Ectodermal cell (in vitro differentiated cells): ENCODE results near the gene SCN3A.

Experiments used
- H3K27ac ChIP-seq: 2 replicates; pipeline ENCODE4 v1.7.0; 2013; ENCODE audit warnings: mild to moderate bottlenecking, low read depth, low read length; ENCODE audit not compliant: insufficient read depth, poor library complexity, severe bottlenecking
- H3K27me3 ChIP-seq: 2 replicates; pipeline ENCODE4 v1.7.0; 2013; ENCODE audit warnings: mild to moderate bottlenecking, low read length; ENCODE audit not compliant: insufficient read depth, control insufficient read depth, poor library complexity, severe bottlenecking
- H3K36me3 ChIP-seq: one replicate; pipeline ENCODE4 v1.7.0; 2013; ENCODE audit warnings: low read length; ENCODE audit not compliant: control insufficient read depth, insufficient read depth
- H3K4me1 ChIP-seq: one replicate; pipeline ENCODE4 v1.7.0; 2013; ENCODE audit warnings: low read length; ENCODE audit not compliant: control insufficient read depth, insufficient read depth
- H3K4me3 ChIP-seq: 2 replicates; pipeline ENCODE4 v1.7.0; 2013; ENCODE audit warnings: low read depth, low read length, control low read depth; ENCODE audit not compliant: insufficient read depth
- H3K9me3 ChIP-seq: 2 replicates; pipeline ENCODE4 v1.7.0; 2013; ENCODE audit warnings: mild to moderate bottlenecking, low read length, moderate library complexity; ENCODE audit not compliant: control insufficient read depth
- WGBS, 2 experiments: methylation state at CpG; one replicate each; pipeline ENCODE4 v1.1.7; 2013; ENCODE audit warnings: missing lambda C conversion rate in 2 of 2; 5-methylcytosine and 5-hydroxymethylcytosine counted together

The SCN3A gene

GRCh38 chr2:165155152-165155551 lies 48.7 kb downstream of the SCN3A start:
- Histone ChIP-seq H3K36me3 (no peaks in the 10 kb centered on the region), H3K27ac (no peak overlapping the region), H3K4me1 (no peaks in the 10 kb centered on the region), H3K4me3 (no peak overlapping the region), H3K9me3 (no peaks in the 10 kb centered on the region), H3K27me3 (no peaks in the 10 kb centered on the region)
- 80 to 95% methylated on average over 2 of the region's 2 CpGs for WGBS, 2 experiments

GRCh38 chr2:165149439-165149838 lies 54.4 kb downstream of the SCN3A start:
- Histone ChIP-seq H3K36me3 (no peaks in the 10 kb centered on the region), H3K9me3 (no peaks in the 10 kb centered on the region), H3K27me3 (no peaks in the 10 kb centered on the region), H3K27ac (no peak overlapping the region), H3K4me3 (no peak overlapping the region), H3K4me1 (no peaks in the 10 kb centered on the region)
- 96 to 97% methylated on average over 5 of the region's 5 CpGs for WGBS, 2 experiments

- no peaks in the 10 kb centered on the region for H3K4me1 ChIP-seq
- WGBS, 2 experiments: 86 to 91% methylated on average over 3 of the region's 4 CpGs
- H3K4me3 ChIP-seq: no peak overlapping the region
- H3K27ac ChIP-seq: no peak overlapping the region
- no peaks in the 10 kb centered on the region for H3K36me3 ChIP-seq
- no peaks in the 10 kb centered on the region for H3K27me3 ChIP-seq
- H3K9me3 ChIP-seq: no peaks in the 10 kb centered on the region
These were observed 56.4 kb downstream of the SCN3A start for GRCh38 chr2:165147186-165148045.

- no peak overlapping the region for H3K4me3 ChIP-seq
- H3K36me3 ChIP-seq: no peaks in the 10 kb centered on the region
- H3K27me3 ChIP-seq: no peaks in the 10 kb centered on the region
- no peak overlapping the region for H3K27ac ChIP-seq
- H3K9me3 ChIP-seq: no peaks in the 10 kb centered on the region
- no peaks in the 10 kb centered on the region for H3K4me1 ChIP-seq
- 93 to 97% methylated on average over 1 of the region's 1 CpG for WGBS, 2 experiments
These were observed 59.5 kb downstream of the SCN3A start for GRCh38 chr2:165144315-165144714.

- H3K36me3 ChIP-seq: no peaks in the 10 kb centered on the region
- no peaks in the 10 kb centered on the region for H3K4me1 ChIP-seq
- H3K27ac ChIP-seq: no peak overlapping the region
- H3K27me3 ChIP-seq: no peaks in the 10 kb centered on the region
- H3K4me3 ChIP-seq: no peak overlapping the region
- H3K9me3 ChIP-seq: no peaks in the 10 kb centered on the region
- WGBS, 2 experiments: 69 to 92% methylated on average over 1 of the region's 1 CpG
These were observed 62.1 kb downstream of the SCN3A start for GRCh38 chr2:165141601-165142354.

GRCh38 chr2:165126244-165126643 lies 77.6 kb downstream of the SCN3A start:
- H3K4me3 ChIP-seq: no peak overlapping the region
- 88 to 100% methylated on average over 1 to 2 of the region's 3 CpGs for WGBS, 2 experiments

GRCh38 chr2:165122521-165122920 lies 81.3 kb downstream of the SCN3A start:
- WGBS, 2 experiments: 87 to 89% methylated on average over 4 of the region's 4 CpGs
- no peak overlapping the region for H3K4me3 ChIP-seq
- H3K27me3 ChIP-seq: no peaks in the 10 kb centered on the region
- no peak overlapping the region for H3K27ac ChIP-seq
- H3K4me1 ChIP-seq: no peaks in the 10 kb centered on the region
- no peaks in the 10 kb centered on the region for H3K9me3 ChIP-seq
- H3K36me3 ChIP-seq: no peaks in the 10 kb centered on the region

More at GRCh38 chr2:165126244-165126643, 77.6 kb downstream of the SCN3A start:
- no peaks in the 10 kb centered on the region for H3K4me1 ChIP-seq
- no peaks in the 10 kb centered on the region for H3K36me3 ChIP-seq
- no peaks in the 10 kb centered on the region for H3K9me3 ChIP-seq
- H3K27me3 ChIP-seq: no peaks in the 10 kb centered on the region
- no peak overlapping the region for H3K27ac ChIP-seq

- H3K4me3 ChIP-seq: no peak overlapping the region
These were observed 82.9 kb downstream of the SCN3A start for GRCh38 chr2:165120740-165121467.

GRCh38 chr2:165115258-165115657 lies 88.6 kb downstream of the SCN3A start:
- Histone ChIP-seq H3K4me1 (peaks cover 4% of the 10 kb centered on the region), H3K27ac (no peak overlapping the region), H3K36me3 (no peaks in the 10 kb centered on the region), H3K4me3 (no peak overlapping the region), H3K27me3 (no peaks in the 10 kb centered on the region), H3K9me3 (no peaks in the 10 kb centered on the region)
- 89 to 92% methylated on average over 5 to 6 of the region's 6 CpGs for WGBS, 2 experiments

More at GRCh38 chr2:165120740-165121467, 82.9 kb downstream of the SCN3A start:
- no peaks in the 10 kb centered on the region for H3K9me3 ChIP-seq
- no peaks in the 10 kb centered on the region for H3K27me3 ChIP-seq
- no peaks in the 10 kb centered on the region for H3K36me3 ChIP-seq
- H3K4me1 ChIP-seq: no peaks in the 10 kb centered on the region
- H3K27ac ChIP-seq: no peak overlapping the region
- WGBS, 2 experiments: 88 to 91% methylated on average over 4 to 5 of the region's 7 CpGs
